ENCODE measurements around the gene KCNAB1. TPM values are rescaled to one million over a fixed set of nuclear protein-coding genes. Genes with fewer than 3 reads are reported as not detected.

The KCNAB1 gene
- total and polyA plus RNA-seq, 2 donors (not counting 3 experiments of a cell fraction or from before 2014, with no cell fraction given) = 0.21 TPM; not detected in 1

GRCh38 chr3:156429125-156429524 is 308.7 kb downstream of the KCNAB1 start:
- FAIRE-seq (no peak), DNase-seq (ENCODE audit: low read depth, low spot score) (no peak)
- ChIA-PET POLR2A (no interaction called here), CTCF (interaction anchor here (0.9 to 1.9 kb wide), 4 partner anchors 11 to 255 kb away, joined by 3 to 10 read pairs (median 6); no protein-coding TSS in a partner anchor)
- Histone ChIP-seq H3K79me2 (ENCODE audit: control insufficient read depth, insufficient read depth, low read length) (no peaks in the 10 kb centered on the region), H4K20me1 (replicated peaks; ENCODE audit: control insufficient read depth, extremely low read depth, insufficient read depth, low read length) (no peaks in the 10 kb centered on the region), H3K9ac (replicated peaks; ENCODE audit: extremely low read depth, insufficient read depth, low read length) (no peak overlapping the region), H3K36me3 (ENCODE audit: control insufficient read depth in 2 of 2, extremely low read depth in 1 of 2, insufficient read depth in 2 of 2, low read length in 2 of 2) (no peaks in the 10 kb centered on the region), H3K9me1 (replicated peaks; ENCODE audit: control insufficient read depth, extremely low read depth, insufficient read depth, low read length) (no peaks in the 10 kb centered on the region), H3K27ac (ENCODE audit: insufficient read depth, low read depth, low read length) (no peak overlapping the region), H3K4me2 (ENCODE audit: insufficient read depth, low read length) (no peak overlapping the region), H2AFZ (ENCODE audit: low read depth, low read length) (no peak overlapping the region), H3K27me3 (ENCODE audit: control insufficient read depth in 2 of 2, insufficient read depth in 2 of 2, low read length in 2 of 2) (no peaks in the 10 kb centered on the region), H3K9me3 (replicated peaks; ENCODE audit: control insufficient read depth, insufficient read depth, low read length) (no peaks in the 10 kb centered on the region), H3K4me1 (ENCODE audit: control insufficient read depth, extremely low read depth, insufficient read depth, low read length) (peaks cover 23% of the 10 kb centered on the region), H3K4me3 (replicated peaks in 1 of 3; ENCODE audit: insufficient read depth in 1 of 3, low read depth in 1 of 3, low read length in 3 of 3) (no peak overlapping the region)
- dilution Hi-C loops (cut with MboI; ENCODE audit: extremely low pct_ligation_motif_present, low sequenced_read_pairs) (no loop called here), intact Hi-C loops (cut with micrococcal nuclease) (no loop called here)
- no peak for TF ChIP-seq FOS (IDR thresholded peaks at IDR 0.05; ENCODE audit: borderline replicate concordance, insufficient read depth, low read length)
- TF ChIP-seq MYC (IDR thresholded peaks at IDR 0.05; ENCODE audit: low read depth, low read length) = no peak
- TF ChIP-seq POLR2AphosphoS5 (IDR thresholded peaks at IDR 0.05; ENCODE audit: insufficient read depth, low read depth, low read length) = no peak
- no peak for TF ChIP-seq GATA2 (IDR thresholded peaks at IDR 0.05; ENCODE audit: insufficient read depth, insufficient read length, low read depth, low read length)
- no peak for TF ChIP-seq MAX (IDR thresholded peaks at IDR 0.05; ENCODE audit: insufficient read depth, insufficient read length)
- TF ChIP-seq, protein P1, sequence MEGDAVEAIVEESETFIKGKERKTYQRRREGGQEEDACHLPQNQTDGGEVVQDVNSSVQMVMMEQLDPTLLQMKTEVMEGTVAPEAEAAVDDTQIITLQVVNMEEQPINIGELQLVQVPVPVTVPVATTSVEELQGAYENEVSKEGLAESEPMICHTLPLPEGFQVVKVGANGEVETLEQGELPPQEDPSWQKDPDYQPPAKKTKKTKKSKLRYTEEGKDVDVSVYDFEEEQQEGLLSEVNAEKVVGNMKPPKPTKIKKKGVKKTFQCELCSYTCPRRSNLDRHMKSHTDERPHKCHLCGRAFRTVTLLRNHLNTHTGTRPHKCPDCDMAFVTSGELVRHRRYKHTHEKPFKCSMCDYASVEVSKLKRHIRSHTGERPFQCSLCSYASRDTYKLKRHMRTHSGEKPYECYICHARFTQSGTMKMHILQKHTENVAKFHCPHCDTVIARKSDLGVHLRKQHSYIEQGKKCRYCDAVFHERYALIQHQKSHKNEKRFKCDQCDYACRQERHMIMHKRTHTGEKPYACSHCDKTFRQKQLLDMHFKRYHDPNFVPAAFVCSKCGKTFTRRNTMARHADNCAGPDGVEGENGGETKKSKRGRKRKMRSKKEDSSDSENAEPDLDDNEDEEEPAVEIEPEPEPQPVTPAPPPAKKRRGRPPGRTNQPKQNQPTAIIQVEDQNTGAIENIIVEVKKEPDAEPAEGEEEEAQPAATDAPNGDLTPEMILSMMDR (IDR thresholded peaks at IDR 0.05; ENCODE audit: extremely low read depth in 1 of 2, insufficient read depth in 1 of 2, low read depth in 1 of 2, low read length in 2 of 2) = no peak
- no peak for TF ChIP-seq POLR2A (IDR thresholded peaks at IDR 0.05; ENCODE audit: low read depth, low read length)
- no peak for TF ChIP-seq JUN (IDR thresholded peaks at IDR 0.05; ENCODE audit: borderline replicate concordance, insufficient read depth, insufficient read length, low read depth)
- no peak for TF ChIP-seq EZH2 (IDR thresholded peaks at IDR 0.05; ENCODE audit: borderline replicate concordance, low read depth, low read length, severe bottlenecking)
- no TSS peak for BruUV-seq (replicated peaks)

All from endothelial cell of umbilical vein (primary cell).